Colonic mucosa (tissue), 4 donors: Measurements from ENCODE around the gene SCFD2. TPM values are rescaled to one million over a fixed set of nuclear protein-coding genes. Genes with fewer than 3 reads are reported as not detected.
A peak's percentile ranks its signal among the peaks of the same experiment; 100 is the strongest.

Experiments
- DNase-seq: peaks from one replicate; pipeline ENCODE4 v3.0.0-alpha.2; 2020
- H3K27ac ChIP-seq: fragments of 200-600 bp; one replicate; pipeline ENCODE4 v1.8.0; 2021
- H3K27me3 ChIP-seq: fragments of 200-600 bp; one replicate; pipeline ENCODE4 v1.8.0; 2021
- H3K36me3 ChIP-seq: fragments of 200-600 bp; one replicate; pipeline ENCODE4 v1.8.0; 2021
- H3K4me1 ChIP-seq: fragments of 200-600 bp; one replicate; pipeline ENCODE4 v1.8.0; 2021; ENCODE audit warnings: mild to moderate bottlenecking
- H3K4me3 ChIP-seq: fragments of 200-600 bp; one replicate; pipeline ENCODE4 v1.8.0; 2021
- H3K9ac ChIP-seq, 2 donors: one replicate each; pipeline ENCODE4 v1.7.0; 2013; ENCODE audit warnings: control low read depth in 2 of 2, low read depth in 2 of 2, low read length in 2 of 2
- H3K9me3 ChIP-seq: fragments of 200-600 bp; one replicate; pipeline ENCODE4 v1.8.0; 2021
- CTCF ChIP-seq: fragments of 200-600 bp; IDR thresholded peaks from one replicate; pipeline ENCODE4 v1.8.0; 2022; ENCODE audit warnings: antibody characterized with exemption, mild to moderate bottlenecking
- intact Hi-C: fragments of 100-400 bp; cut with DNase I; formaldehyde crosslinking; loops from one replicate; pipeline ENCODE4 v1.14.1; 2022
- total RNA-seq, 2 donors: library from RNA; stranded (reverse); fragmentation: NEBNext Ultra II Directional in 1 of 2; extraction: Animal tissue kit (Norgen Biotek cat#: 25700) in 1 of 2; gene quantifications; one replicate each; pipeline ENCODE4 v1.2.1, GENCODE V29; 2021
- donor health status: healthy.
- donor health status: DM: no; HTN: no; CAD: no.
- donor health status: DM: no; HTN: no; CAD: no.

SCFD2 gene
- total RNA-seq, 2 donors from 2014 or later, result 11.5 to 29.4 TPM

- Histone ChIP-seq H3K27ac (no peak overlapping the region), H3K27me3 (no peaks in the 10 kb centered on the region), H3K36me3 (no peaks in the 10 kb centered on the region), H3K4me1 (no peaks in the 10 kb centered on the region), H3K9me3 (no peaks in the 10 kb centered on the region), H3K4me3 (peak overlapping the region; percentile 64), H3K9ac (peak overlapping the region in 1 of 2 donors; percentile 51)
- no peak for TF ChIP-seq CTCF
- intact Hi-C loops, result no loop called here
- DNase-seq, result peak; percentile 25
Observed at GRCh38 chr4:52861171-52861823, 504.6 kb downstream of the SCFD2 start.

GRCh38 chr4:52860361-52860760 is 505.5 kb downstream of the SCFD2 start:
- intact Hi-C loops, result no loop called here

GRCh38 chr4:52856801-52857200 is 509.1 kb downstream of the SCFD2 start:
- H3K9me3 ChIP-seq, result no peaks in the 10 kb centered on the region
- no peaks in the 10 kb centered on the region for H3K27me3 ChIP-seq
- intact Hi-C loops, result no loop called here
- no peak for TF ChIP-seq CTCF
- DNase-seq, result no peak
- H3K9ac ChIP-seq, result no peak overlapping the region
- no peak overlapping the region for H3K4me3 ChIP-seq
- no peak overlapping the region for H3K27ac ChIP-seq
- H3K36me3 ChIP-seq, result no peaks in the 10 kb centered on the region
- no peaks in the 10 kb centered on the region for H3K4me1 ChIP-seq

More at GRCh38 chr4:52860361-52860760, 505.5 kb downstream of the SCFD2 start:
- no peak overlapping the region for H3K9ac ChIP-seq
- DNase-seq, result no peak
- TF ChIP-seq CTCF, result no peak
- no peaks in the 10 kb centered on the region for H3K36me3 ChIP-seq
- H3K9me3 ChIP-seq, result no peaks in the 10 kb centered on the region
- no peaks in the 10 kb centered on the region for H3K27me3 ChIP-seq
- H3K4me3 ChIP-seq, result no peak overlapping the region
- no peak overlapping the region for H3K27ac ChIP-seq
- H3K4me1 ChIP-seq, result no peaks in the 10 kb centered on the region

- intact Hi-C loops, result no loop called here
Observed at GRCh38 chr4:52853351-52853750, 512.5 kb downstream of the SCFD2 start.

GRCh38 chr4:52852711-52853110 is 513.1 kb downstream of the SCFD2 start:
- intact Hi-C loops, result no loop called here

More at GRCh38 chr4:52853351-52853750, 512.5 kb downstream of the SCFD2 start:
- no peak overlapping the region for H3K9ac ChIP-seq
- H3K27me3 ChIP-seq, result no peaks in the 10 kb centered on the region
- no peak for TF ChIP-seq CTCF
- no peaks in the 10 kb centered on the region for H3K4me1 ChIP-seq
- no peaks in the 10 kb centered on the region for H3K9me3 ChIP-seq
- H3K27ac ChIP-seq, result no peak overlapping the region
- DNase-seq, result no peak
- no peak overlapping the region for H3K4me3 ChIP-seq
- H3K36me3 ChIP-seq, result no peaks in the 10 kb centered on the region

More at GRCh38 chr4:52852711-52853110, 513.1 kb downstream of the SCFD2 start:
- TF ChIP-seq CTCF, result no peak
- Histone ChIP-seq H3K27me3 (no peaks in the 10 kb centered on the region), H3K9ac (no peak overlapping the region), H3K27ac (no peak overlapping the region), H3K36me3 (no peaks in the 10 kb centered on the region), H3K9me3 (no peaks in the 10 kb centered on the region), H3K4me3 (no peak overlapping the region), H3K4me1 (no peaks in the 10 kb centered on the region)
- no peak for DNase-seq
